ENCODE measurements around the gene SAMD7.

- no peak for TF ChIP-seq CTCF (IDR thresholded peaks at IDR 0.05)
- no peak for TF ChIP-seq POLR2A (IDR thresholded peaks at IDR 0.05)
Observed at GRCh38 chr3:169954142-169954756, 42.9 kb downstream of the SAMD7 start.
